AG04449 (cell line): ENCODE results near the gene DCAF8.

Experiments used
- CTCF ChIA-PET: fragments of 350-600 bp; formaldehyde crosslinking; extraction: SDS; loops from one replicate; lab custom pipeline; 2021; ENCODE audit warnings: antibody characterized with exemption; lab: Yijun Ruan, JAX
- POLR2A ChIA-PET: fragments of 400-600, 350-600 bp; formaldehyde crosslinking; extraction: SDS; loops from one replicate; lab custom pipeline; 2020; ENCODE audit warnings: antibody characterized with exemption, inconsistent platforms; lab: Yijun Ruan, JAX
- DNase-seq: peaks from one replicate; pipeline ENCODE4 v3.0.0-alpha.2; 2010; ENCODE audit warnings: low read depth, low spot score
- H3K4me3 ChIP-seq: 2 replicates; pipeline ENCODE4 v1.5.1; 2011; ENCODE audit warnings: low read depth, mild to moderate bottlenecking, control low read depth, low read length
- TF ChIP-seq, protein P1 (sequence below): IDR thresholded peaks from one replicate; pipeline ENCODE4 v1.5.1; 2011; ENCODE audit warnings: mild to moderate bottlenecking, moderate library complexity, low read length, control low read depth, inconsistent platforms; ENCODE audit not compliant: insufficient read depth; ENCODE audit errors: missing control alignments

Gene DCAF8

DNA sequence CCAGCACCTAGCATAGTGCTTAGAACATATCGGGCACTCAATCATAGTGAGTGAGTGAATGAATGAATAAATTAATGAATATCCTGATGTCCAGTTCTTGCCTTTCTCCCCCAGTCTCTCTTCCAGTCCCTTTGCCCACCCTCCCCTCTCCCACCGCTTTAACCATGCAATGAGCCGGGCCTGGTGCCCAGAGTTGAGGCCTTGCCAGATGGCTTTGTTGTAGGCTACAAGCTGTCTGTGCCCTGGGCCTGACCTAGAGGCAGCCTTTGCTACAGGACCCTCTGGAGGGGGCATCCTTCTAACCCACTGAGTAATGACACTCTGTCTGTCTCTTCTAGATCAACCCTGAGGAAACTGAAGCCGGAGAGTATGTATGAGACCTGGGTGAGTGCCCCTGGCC lies 65.1 kb downstream of the DCAF8 start:
- TF ChIP-seq, protein P1, sequence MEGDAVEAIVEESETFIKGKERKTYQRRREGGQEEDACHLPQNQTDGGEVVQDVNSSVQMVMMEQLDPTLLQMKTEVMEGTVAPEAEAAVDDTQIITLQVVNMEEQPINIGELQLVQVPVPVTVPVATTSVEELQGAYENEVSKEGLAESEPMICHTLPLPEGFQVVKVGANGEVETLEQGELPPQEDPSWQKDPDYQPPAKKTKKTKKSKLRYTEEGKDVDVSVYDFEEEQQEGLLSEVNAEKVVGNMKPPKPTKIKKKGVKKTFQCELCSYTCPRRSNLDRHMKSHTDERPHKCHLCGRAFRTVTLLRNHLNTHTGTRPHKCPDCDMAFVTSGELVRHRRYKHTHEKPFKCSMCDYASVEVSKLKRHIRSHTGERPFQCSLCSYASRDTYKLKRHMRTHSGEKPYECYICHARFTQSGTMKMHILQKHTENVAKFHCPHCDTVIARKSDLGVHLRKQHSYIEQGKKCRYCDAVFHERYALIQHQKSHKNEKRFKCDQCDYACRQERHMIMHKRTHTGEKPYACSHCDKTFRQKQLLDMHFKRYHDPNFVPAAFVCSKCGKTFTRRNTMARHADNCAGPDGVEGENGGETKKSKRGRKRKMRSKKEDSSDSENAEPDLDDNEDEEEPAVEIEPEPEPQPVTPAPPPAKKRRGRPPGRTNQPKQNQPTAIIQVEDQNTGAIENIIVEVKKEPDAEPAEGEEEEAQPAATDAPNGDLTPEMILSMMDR = no peak

DNA sequence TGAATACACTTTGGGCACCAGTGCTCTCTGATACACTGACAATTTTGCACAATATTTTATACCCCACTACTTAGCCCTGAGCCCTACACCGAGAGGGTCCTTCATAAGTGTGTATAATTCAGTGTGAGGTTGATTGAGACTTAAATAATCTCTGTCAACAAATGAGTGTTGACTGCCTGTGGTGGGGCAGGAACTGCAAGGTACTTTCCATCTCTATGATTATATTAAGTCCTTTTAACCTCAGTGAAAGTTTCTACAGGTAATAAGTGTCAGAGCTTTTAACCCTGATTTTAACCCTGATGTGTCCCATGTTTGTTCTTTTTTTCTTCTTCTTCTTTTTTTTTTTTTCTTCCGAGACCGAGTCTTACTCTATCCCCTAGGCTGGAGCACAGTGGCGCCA lies 66.2 kb downstream of the DCAF8 start:
- no peak overlapping the region for H3K4me3 ChIP-seq
- CTCF ChIA-PET = interaction anchor here (1.0 to 3.0 kb wide), 7 partner anchors 9 to 96 kb away, joined by 3 to 18 read pairs (median 8); partner anchors contain the start of gene PEA15
- POLR2A ChIA-PET = no interaction called here
- TF ChIP-seq, protein P1 = no peak
- no peak for DNase-seq

More for the DNA sequence above, 65.1 kb downstream of the DCAF8 start:
- POLR2A ChIA-PET = no interaction called here
- H3K4me3 ChIP-seq = no peak overlapping the region
- CTCF ChIA-PET = interaction anchor here (0.9 to 3.0 kb wide), 3 partner anchors 22 to 95 kb away, joined by 3 to 18 read pairs (median 14); no protein-coding TSS in a partner anchor
- no peak for DNase-seq

DNA sequence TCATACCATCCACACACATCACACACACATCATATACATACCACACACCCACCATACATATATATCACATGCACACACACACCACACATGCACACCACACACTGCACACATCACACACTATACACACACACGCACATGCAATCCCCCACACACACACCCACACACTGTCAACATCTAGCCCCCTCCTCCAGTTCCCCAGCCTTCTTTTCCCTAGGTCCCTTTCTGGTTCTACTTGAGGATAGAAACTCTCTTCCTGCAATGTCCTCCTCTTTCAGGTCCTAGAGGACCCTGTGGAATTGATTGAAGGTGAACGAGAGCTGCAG lies 67.7 kb downstream of the DCAF8 start:
- TF ChIP-seq, protein P1 = no peak
- POLR2A ChIA-PET = no interaction called here
- CTCF ChIA-PET = interaction anchor here (0.8 to 3.0 kb wide), 4 partner anchors 8 to 97 kb away, joined by 3 to 18 read pairs (median 11); partner anchors contain the start of gene PEA15
- no peak for DNase-seq
- H3K4me3 ChIP-seq = no peak overlapping the region

DNA sequence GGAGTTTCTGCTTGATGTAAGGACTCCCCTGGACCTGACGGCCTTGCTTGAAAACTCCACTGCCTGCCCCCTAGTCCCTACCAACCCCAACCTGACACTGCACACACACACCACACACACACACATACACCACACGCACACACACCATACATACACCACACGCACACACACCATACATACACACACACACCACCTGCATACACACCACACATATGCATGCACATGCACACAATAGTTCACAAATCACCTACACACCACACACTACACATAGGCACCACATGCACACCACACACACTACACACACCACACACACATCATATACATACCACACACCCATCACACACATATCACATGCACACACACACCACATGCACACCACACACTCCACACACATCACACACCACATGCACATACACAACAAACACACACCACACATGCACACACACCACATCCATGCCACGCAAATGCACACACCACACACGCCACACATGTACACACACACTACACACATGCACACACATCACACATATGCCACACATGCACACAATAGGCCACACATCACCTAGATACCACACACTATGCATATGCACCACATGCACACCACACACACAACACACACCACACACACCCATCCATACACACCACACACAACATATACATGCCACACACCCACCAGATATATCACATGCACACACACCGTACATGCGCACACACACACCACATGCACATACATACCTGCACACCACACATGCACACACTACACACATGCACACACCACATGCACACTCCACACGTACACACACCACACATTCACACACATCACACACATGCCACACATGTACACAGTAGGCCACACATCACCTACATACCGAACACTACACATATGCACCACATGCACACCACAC lies 68.3 kb downstream of the DCAF8 start:
- no peak overlapping the region for H3K4me3 ChIP-seq
- ChIA-PET CTCF (interaction anchor here (0.6 to 8.5 kb wide), 70 partner anchors 11 to 263 kb away, joined by 3 to 214 read pairs (median 5); partner anchors contain the start of genes DCAF8, IGSF8, PEA15 and PEX19), POLR2A (interaction anchor here (0.6 to 1.6 kb wide), 3 partner anchors 12 to 81 kb away, joined by 3 to 10 read pairs (median 4); no protein-coding TSS in a partner anchor)
- TF ChIP-seq, protein P1 = no peak
- DNase-seq = no peak

DNA sequence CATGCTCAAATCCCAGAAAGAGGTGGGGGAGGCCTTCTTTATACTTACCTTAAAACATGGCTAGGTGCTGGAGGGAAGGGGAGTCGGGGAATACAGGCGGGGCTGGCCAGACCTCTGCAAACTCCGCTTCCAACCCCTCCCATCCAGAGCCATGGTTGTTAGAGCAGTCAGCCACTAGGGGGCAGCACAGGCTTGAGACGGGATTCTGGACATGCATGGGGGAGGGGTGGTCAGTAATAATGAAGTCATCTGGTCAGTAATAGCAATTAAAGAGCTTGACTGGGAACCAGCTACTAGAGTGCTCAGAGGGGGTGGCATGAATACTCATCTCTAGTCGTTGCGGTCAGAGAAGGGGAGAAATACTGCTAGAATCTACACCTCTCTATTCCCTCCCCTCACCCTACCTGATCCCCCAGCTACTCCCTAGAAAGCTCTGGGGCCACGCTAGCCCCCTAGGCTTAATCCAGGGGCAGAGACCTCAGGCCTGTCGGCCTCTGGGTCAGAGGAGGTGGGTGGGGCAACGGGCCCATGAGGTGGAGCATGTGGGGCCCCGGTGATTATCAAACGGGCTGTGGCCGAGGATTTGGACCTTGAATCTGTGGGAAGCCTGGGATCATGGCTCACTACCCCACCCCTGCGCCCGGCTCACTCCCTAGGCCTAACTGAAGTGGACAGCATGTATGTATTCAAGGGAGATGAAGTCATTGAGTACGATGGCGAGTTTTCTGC lies 69.1 kb downstream of the DCAF8 start:
- CTCF ChIA-PET = interaction anchor here (0.6 to 8.5 kb wide), 69 partner anchors 12 to 262 kb away, joined by 3 to 214 read pairs (median 5); partner anchors contain the start of genes DCAF8, IGSF8, PEA15 and PEX19
- peak; percentile 33 for DNase-seq
- POLR2A ChIA-PET = interaction anchor here (0.6 to 1.6 kb wide), 3 partner anchors 13 to 82 kb away, joined by 3 to 10 read pairs (median 4); no protein-coding TSS in a partner anchor
- no peak overlapping the region for H3K4me3 ChIP-seq
- TF ChIP-seq, protein P1 = peak; percentile 99
